ENCODE data around the gene GBP3.

- TF ChIP-seq CTCF (IDR thresholded peaks at IDR 0.05) (no peak), POLR2A (IDR thresholded peaks at IDR 0.05) (no peak), EP300 (IDR thresholded peaks at IDR 0.05) (no peak)
These were observed 37.4 kb upstream of the GBP3 start for GRCh38 chr1:89060091-89060490.
